Fibroblast of lung (primary cell): Measurements from ENCODE around the gene CERK. TPM values are rescaled to one million over a fixed set of nuclear protein-coding genes. Genes with fewer than 3 reads are reported as not detected.
A peak's percentile ranks its signal among the peaks of the same experiment; 100 is the strongest.

Source experiments
- DNase-seq, 2 donors: peaks; one replicate each; pipeline versions ENCODE4 v3.0.0 to v3.0.0-alpha.2; 2010; ENCODE audit warnings: low read depth in 2 of 2
- H2AFZ ChIP-seq: 2 replicates; pipeline ENCODE4 v1.5.1; 2012; ENCODE audit warnings: low read length, control low read depth, inconsistent platforms
- H3K27ac ChIP-seq: 2 replicates; pipeline ENCODE4 v1.5.1; 2011; ENCODE audit warnings: low read length, control low read depth; ENCODE audit not compliant: insufficient read depth
- H3K27me3 ChIP-seq: 2 replicates; pipeline ENCODE4 v1.5.1; 2011; ENCODE audit warnings: mild to moderate bottlenecking, low read length; ENCODE audit not compliant: control insufficient read depth, insufficient read depth
- H3K36me3 ChIP-seq: 2 replicates; pipeline ENCODE4 v1.5.1; 2011; ENCODE audit warnings: low read length; ENCODE audit not compliant: control insufficient read depth, insufficient read depth
- H3K4me1 ChIP-seq: 2 replicates; pipeline ENCODE4 v1.5.1; 2011; ENCODE audit warnings: low read length; ENCODE audit not compliant: control insufficient read depth, insufficient read depth; ENCODE audit errors: extremely low read depth
- H3K4me2 ChIP-seq: 2 replicates; pipeline ENCODE4 v1.5.1; 2011; ENCODE audit warnings: low read length, control low read depth; ENCODE audit not compliant: insufficient read depth; ENCODE audit errors: extremely low read depth
- H3K4me3 ChIP-seq, 4 experiments: fragments of 200-600 bp in 1 of 4; sonication (generic) in 1 of 4; replicated peaks in 1 of 4; 2 replicates each; pipeline ENCODE4 v1.5.1; 2011 to 2016; ENCODE audit warnings: low read length in 4 of 4, low read depth in 3 of 4, mild to moderate bottlenecking in 3 of 4, control low read depth in 2 of 4, inconsistent platforms in 1 of 4, mixed read lengths in 1 of 4; ENCODE audit not compliant: insufficient read depth in 1 of 4; ENCODE audit errors: control extremely low read depth in 1 of 4
- H3K79me2 ChIP-seq: 2 replicates; pipeline ENCODE4 v1.5.1; 2012; ENCODE audit warnings: mild to moderate bottlenecking, low read length, inconsistent platforms; ENCODE audit not compliant: control insufficient read depth, insufficient read depth
- H3K9ac ChIP-seq: 2 replicates; pipeline ENCODE4 v1.5.1; 2011; ENCODE audit warnings: mild to moderate bottlenecking, low read length, control low read depth; ENCODE audit not compliant: insufficient read depth
- H3K9me3 ChIP-seq: 2 replicates; pipeline ENCODE4 v1.5.1; 2012; ENCODE audit warnings: low read depth, low read length; ENCODE audit not compliant: control insufficient read depth, insufficient read depth
- H4K20me1 ChIP-seq: 2 replicates; pipeline ENCODE4 v1.5.1; 2011; ENCODE audit warnings: low read length; ENCODE audit not compliant: control insufficient read depth, insufficient read depth; ENCODE audit errors: extremely low read depth
- CTCF ChIP-seq, 2 donors: IDR thresholded peaks in 1 of 2; conservative IDR thresholded peaks in 1 of 2; 1 replicate in 1 of 2; 2 replicates in 1 of 2; pipeline ENCODE4 v1.5.1; 2011 to 2012; ENCODE audit warnings: low read length in 2 of 2, control low read depth in 1 of 2, inconsistent platforms in 1 of 2, low read depth in 1 of 2, mild to moderate bottlenecking in 1 of 2
- EZH2 ChIP-seq: IDR thresholded peaks from 2 replicates; pipeline ENCODE4 v1.5.1; 2012; ENCODE audit warnings: low read length, control low read depth, mild to moderate bottlenecking; ENCODE audit errors: missing control alignments
- polyA plus RNA-seq, 2 donors: library from polyadenylated mRNA; depleted of rRNA in 1 of 2; stranded (reverse) in 1 of 2; unstranded in 1 of 2; fragments of >200 nt; gene quantifications; 2 replicates each; pipeline ENCODE4 v1.2.1, GENCODE V29; 2011 to 2012; ENCODE audit warnings: missing spikeins in 1 of 2
- total RNA-seq: library from RNA; depleted of rRNA; stranded (reverse); fragments of >200 nt; gene quantifications from 2 replicates; pipeline ENCODE4 v1.2.1, GENCODE V29; 2014

Gene CERK
- total and polyA plus RNA-seq, 2 donors (not counting 1 experiment from before 2014, with no cell fraction given) = 19.5 to 24.9 TPM

DNA sequence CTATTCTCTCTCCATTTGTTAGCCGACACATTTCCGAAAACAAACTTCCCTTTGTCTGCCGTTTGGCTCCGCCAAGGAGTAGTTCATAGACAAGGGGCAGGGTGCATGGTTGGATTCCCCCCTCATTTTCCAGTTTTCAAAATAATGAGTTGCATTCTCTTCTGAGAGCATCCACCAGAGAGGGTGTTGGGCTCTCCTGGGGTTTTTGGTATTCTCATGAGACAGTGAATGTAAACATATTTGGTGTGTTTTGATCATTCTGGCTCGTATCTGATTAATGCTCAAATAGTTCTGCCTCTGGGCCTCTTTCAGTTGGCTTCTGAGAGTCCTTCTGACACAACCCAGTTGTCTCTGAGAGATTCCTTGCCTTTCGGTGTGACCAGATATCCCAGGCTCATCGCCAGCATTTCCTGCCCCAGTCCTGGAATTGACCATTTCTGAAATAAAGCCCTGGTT is 96.2 kb downstream of the CERK start:
- H3K9me3 ChIP-seq = no peaks in the 10 kb centered on the region
- H2AFZ ChIP-seq = no peak overlapping the region
- H3K27ac ChIP-seq = no peak overlapping the region
- no peaks in the 10 kb centered on the region for H3K36me3 ChIP-seq
- no peaks in the 10 kb centered on the region for H3K27me3 ChIP-seq
- no peak overlapping the region for H3K4me3 ChIP-seq
- no peaks in the 10 kb centered on the region for H3K79me2 ChIP-seq
- no peak overlapping the region for H3K9ac ChIP-seq
- H4K20me1 ChIP-seq = no peaks in the 10 kb centered on the region
- TF ChIP-seq CTCF (conservative IDR thresholded peaks at IDR 0.05 in 1 of 2, IDR thresholded peaks at IDR 0.05 in 1 of 2; ENCODE audit: low read depth in 1 of 2, low read length in 2 of 2) = no peak
- no peak for TF ChIP-seq EZH2
- H3K4me2 ChIP-seq = no peak overlapping the region
- H3K4me1 ChIP-seq = no peaks in the 10 kb centered on the region
- DNase-seq = peak; percentile 16 to 57

DNA sequence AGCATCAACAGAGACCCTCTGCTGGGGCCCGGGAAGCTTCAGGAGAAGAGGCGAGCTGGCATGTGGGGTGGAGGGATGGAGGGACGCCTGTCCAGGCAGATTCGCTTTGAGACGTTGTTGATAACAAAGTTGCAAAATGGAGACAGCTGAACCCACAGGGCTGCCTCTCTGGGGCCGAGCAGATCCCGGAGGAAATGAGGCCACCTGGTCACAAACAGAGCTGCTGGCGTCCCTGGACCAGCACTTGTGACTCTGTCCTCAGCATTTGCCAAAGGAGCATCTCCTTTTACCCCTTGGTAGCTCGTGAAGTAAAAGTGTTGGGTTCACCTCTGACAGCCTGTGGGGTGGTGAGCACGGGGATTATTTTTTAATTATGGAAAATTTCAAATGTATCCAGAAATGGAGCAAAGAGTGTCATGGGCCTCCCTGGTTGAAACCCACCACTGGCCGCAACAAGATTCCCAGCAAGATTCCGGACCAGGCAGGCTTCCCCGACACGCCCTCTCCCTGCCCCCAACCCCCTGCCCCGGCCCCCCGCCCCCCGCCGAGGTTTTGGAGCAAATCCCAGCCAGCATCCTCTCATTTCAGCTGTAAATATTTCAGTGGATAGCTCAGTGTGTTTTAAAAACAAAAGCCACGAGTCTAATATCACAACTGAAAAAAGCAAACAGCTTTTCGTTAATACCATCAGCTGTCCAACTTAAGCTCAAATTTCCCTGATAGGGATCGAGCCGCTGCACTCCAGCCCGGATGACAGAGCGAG is 97.6 kb downstream of the CERK start:
- no peaks in the 10 kb centered on the region for H3K36me3 ChIP-seq
- H3K4me3 ChIP-seq = no peak overlapping the region
- TF ChIP-seq CTCF (conservative IDR thresholded peaks at IDR 0.05 in 1 of 2, IDR thresholded peaks at IDR 0.05 in 1 of 2; ENCODE audit: low read depth in 1 of 2, low read length in 2 of 2) (no peak), EZH2 (no peak)
- no peaks in the 10 kb centered on the region for H4K20me1 ChIP-seq
- peak in 1 of 2 donors; percentile 22 for DNase-seq
- H3K27ac ChIP-seq = no peak overlapping the region
- no peaks in the 10 kb centered on the region for H3K27me3 ChIP-seq
- H3K4me1 ChIP-seq = no peaks in the 10 kb centered on the region
- no peak overlapping the region for H2AFZ ChIP-seq
- no peak overlapping the region for H3K9ac ChIP-seq
- H3K4me2 ChIP-seq = no peak overlapping the region
- no peaks in the 10 kb centered on the region for H3K9me3 ChIP-seq
- no peaks in the 10 kb centered on the region for H3K79me2 ChIP-seq

- Histone ChIP-seq H3K4me2 (no peak overlapping the region), H3K9ac (no peak overlapping the region), H3K79me2 (no peaks in the 10 kb centered on the region), H3K27me3 (no peaks in the 10 kb centered on the region), H3K9me3 (no peaks in the 10 kb centered on the region), H3K36me3 (no peaks in the 10 kb centered on the region), H3K27ac (no peak overlapping the region), H4K20me1 (no peaks in the 10 kb centered on the region), H3K4me3 (no peak overlapping the region), H2AFZ (no peak overlapping the region), H3K4me1 (no peaks in the 10 kb centered on the region)
- TF ChIP-seq EZH2 = no peak
- no peak for TF ChIP-seq CTCF (conservative IDR thresholded peaks at IDR 0.05 in 1 of 2, IDR thresholded peaks at IDR 0.05 in 1 of 2; ENCODE audit: low read depth in 1 of 2, low read length in 2 of 2)
- DNase-seq = no peak
Observed at GRCh38 chr22:46639843-46640242, 98.2 kb downstream of the CERK start.
